Measurements from ENCODE around the gene CLRN2.
"Not testable (repeated sequence)": the region's sequence is repeated elsewhere in the genome, so short reads cannot be mapped to it uniquely, and the experiment has no call there.

The CLRN2 gene

GRCh38 chr4:17526695-17527477 is 11.9 kb downstream of the CLRN2 start:
- DNase-seq (ENCODE audit: low read depth), result no peak
- TF ChIP-seq CTCF (conservative IDR thresholded peaks at IDR 0.05; ENCODE audit: low read length), result no peak
- no peak overlapping the region for H3K4me3 ChIP-seq (ENCODE audit: low read length)

GRCh38 chr4:17528551-17529165 is 13.7 kb downstream of the CLRN2 start:
- DNase-seq (ENCODE audit: low read depth), result no peak
- no peak for TF ChIP-seq CTCF (conservative IDR thresholded peaks at IDR 0.05; ENCODE audit: low read length)

GRCh38 chr4:17531538-17532285 is 16.7 kb downstream of the CLRN2 start:
- DNase-seq (ENCODE audit: low read depth), result no peak

More at GRCh38 chr4:17528551-17529165, 13.7 kb downstream of the CLRN2 start:
- H3K4me3 ChIP-seq (ENCODE audit: low read length), result no peak overlapping the region

GRCh38 chr4:17534705-17535104 is 19.7 kb downstream of the CLRN2 start:
- no peak overlapping the region for H3K4me3 ChIP-seq (ENCODE audit: low read length)
- no peak for DNase-seq (ENCODE audit: low read depth)
- no peak for TF ChIP-seq CTCF (conservative IDR thresholded peaks at IDR 0.05; ENCODE audit: low read length)

More at GRCh38 chr4:17531538-17532285, 16.7 kb downstream of the CLRN2 start:
- H3K4me3 ChIP-seq (ENCODE audit: low read length), result no peak overlapping the region
- no peak for TF ChIP-seq CTCF (conservative IDR thresholded peaks at IDR 0.05; ENCODE audit: low read length)

GRCh38 chr4:17535242-17535641 is 20.3 kb downstream of the CLRN2 start:
- no peak for TF ChIP-seq CTCF (conservative IDR thresholded peaks at IDR 0.05; ENCODE audit: low read length)
- no peak for DNase-seq (ENCODE audit: low read depth)

GRCh38 chr4:17535906-17536305 is 20.9 kb downstream of the CLRN2 start:
- no peak overlapping the region for H3K4me3 ChIP-seq (ENCODE audit: low read length)
- TF ChIP-seq CTCF (conservative IDR thresholded peaks at IDR 0.05; ENCODE audit: low read length), result no peak
- DNase-seq (ENCODE audit: low read depth), result no peak

More at GRCh38 chr4:17535242-17535641, 20.3 kb downstream of the CLRN2 start:
- H3K4me3 ChIP-seq (ENCODE audit: low read length), result no peak overlapping the region

- not testable (repeated sequence) for DNase-seq (ENCODE audit: low read depth); H3K4me3 ChIP-seq (ENCODE audit: low read length)
Measured at GRCh38 chr4:17537060-17537459, 22.1 kb downstream of the CLRN2 start.

All from AG10803 (cell line).